ENCODE measurements around the gene VGLL4.

The VGLL4 gene

DNA sequence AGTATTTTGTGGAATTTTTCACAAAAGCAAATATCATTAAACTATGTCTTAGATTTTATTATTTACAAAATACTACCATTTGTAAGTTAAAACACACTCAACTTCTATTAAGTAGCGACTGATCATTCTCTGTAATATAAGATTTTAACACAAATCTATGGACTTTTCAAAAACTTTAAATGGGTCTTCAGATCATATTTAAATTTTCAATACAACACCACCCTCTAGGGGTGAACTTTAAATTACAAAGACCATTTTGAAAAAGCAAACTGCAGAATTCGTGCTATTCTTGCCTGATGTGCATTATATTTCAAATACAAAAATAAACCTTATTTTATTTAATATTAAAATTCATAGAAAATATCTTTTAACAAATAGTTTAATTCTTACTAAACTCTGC lies 8.2 kb upstream of the VGLL4 start:
- peak in 1 of 2 experiments; percentile 35 for DNase-seq

DNA sequence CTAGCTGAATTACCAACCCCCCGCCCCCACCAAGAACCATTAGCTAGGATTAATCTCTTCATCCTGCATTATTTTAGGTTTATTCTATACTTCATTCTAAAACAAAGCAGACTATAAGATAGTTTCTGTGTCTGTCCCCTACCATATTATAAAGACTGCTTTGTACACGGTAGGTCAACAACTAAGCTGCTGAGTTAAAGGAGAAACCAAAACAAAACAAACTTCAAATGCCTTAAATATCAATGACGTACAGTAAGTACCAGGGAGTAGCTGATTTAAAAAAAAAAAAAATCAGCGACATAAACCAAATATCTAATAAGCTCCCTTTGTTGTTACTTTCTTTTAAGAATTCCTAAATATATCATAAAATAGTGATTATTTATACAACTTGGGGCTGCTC lies 7.8 kb upstream of the VGLL4 start:
- DNase-seq = no peak

DNA sequence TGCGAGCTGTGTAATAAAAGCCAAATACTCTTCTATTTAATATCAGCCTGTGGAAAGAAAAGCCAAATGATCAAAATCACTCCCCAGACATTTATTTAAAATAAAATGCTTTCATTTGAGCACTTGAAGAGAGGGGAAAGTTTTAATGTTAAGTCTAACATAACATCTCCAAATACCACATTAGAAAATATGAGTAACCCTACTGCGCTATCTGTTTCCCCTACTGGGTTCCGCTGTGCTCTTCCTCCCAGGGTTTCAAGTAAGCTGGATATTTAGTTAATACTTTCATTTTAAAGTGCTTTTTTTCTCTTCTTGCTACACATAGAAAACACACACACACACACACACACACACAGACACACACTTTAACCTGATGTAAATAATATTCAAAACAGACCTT lies 6.7 kb upstream of the VGLL4 start:
- DNase-seq = peak in 1 of 2 experiments; percentile 45

DNA sequence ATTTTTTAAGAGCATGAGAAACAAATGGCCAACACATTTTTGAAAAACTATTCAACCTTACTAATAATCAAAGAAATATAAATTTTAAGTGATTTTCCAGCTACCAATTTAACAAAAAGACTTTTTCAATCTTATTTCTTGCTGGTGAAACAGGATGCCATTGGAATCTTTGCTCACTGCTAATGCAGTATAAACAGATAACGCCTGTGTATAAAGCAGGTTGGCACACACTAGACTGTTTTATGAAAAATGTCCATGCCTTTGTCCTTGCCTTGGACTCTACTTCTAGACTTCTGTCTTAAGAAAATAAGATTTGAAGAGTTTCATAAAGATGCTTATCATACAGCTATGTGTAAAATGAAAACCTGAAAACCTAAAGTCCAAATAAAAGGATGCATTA lies 5.0 kb upstream of the VGLL4 start:
- DNase-seq = no peak

- DNase-seq = peak in 1 of 2 experiments; percentile 69
These were observed 513 bp downstream of the VGLL4 start for GRCh38 chr3:11643201-11643603.

- DNase-seq = peak; percentile 30 to 74
These were observed 1.1 kb downstream of the VGLL4 start for GRCh38 chr3:11642431-11643191.

- DNase-seq = peak in 1 of 2 experiments; percentile 52
These were observed 1.9 kb downstream of the VGLL4 start for GRCh38 chr3:11641683-11642430.

DNA sequence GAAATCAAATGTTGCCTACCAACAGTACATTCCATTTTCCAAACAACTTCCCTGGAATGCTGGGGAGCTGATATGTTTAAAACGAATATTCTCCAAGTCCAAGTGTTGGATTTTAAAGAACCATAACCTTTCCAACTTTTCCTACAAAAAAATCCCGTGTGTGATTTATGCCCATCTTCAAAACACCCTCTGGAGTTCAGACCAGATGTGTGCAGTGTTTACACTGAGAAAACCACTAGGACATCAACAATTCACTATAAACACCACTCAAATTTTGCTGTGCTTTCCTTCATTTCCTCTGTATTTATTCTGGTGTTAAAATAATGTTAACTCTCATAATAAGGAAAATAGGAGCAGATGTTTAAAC lies 2.4 kb downstream of the VGLL4 start:
- no peak for DNase-seq

- no peak for DNase-seq
These were observed 3.6 kb downstream of the VGLL4 start for GRCh38 chr3:11640009-11640673.

- DNase-seq = peak; percentile 64 to 84
These were observed 5.0 kb downstream of the VGLL4 start for GRCh38 chr3:11638495-11639358.

DNA sequence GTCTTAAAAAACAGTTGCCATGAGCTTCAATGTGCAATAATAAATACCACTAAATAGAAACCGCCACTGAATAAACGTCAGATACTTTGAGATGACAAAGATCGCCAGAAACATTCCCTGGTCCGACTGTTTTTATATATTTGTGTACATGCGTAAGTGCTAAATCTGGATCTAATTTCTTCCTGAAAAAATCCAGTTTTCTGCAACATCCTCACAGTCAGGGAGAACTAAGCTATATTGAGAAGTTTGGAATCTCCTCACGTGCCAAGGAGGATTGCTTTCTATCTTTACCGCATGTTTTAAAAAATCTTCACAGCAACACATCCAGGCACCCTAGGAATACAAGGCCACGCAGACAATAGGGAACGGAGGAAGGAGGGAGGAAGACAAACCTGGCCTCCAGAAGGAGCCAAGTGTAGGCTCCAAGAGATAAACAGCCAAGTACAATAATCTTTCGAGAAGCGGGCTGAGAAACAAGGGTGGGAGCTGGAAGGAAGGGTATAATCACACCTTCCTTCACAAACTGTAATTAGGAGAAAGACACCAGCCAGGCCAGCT lies 5.7 kb downstream of the VGLL4 start:
- peak; percentile 40 to 66 for DNase-seq

DNA sequence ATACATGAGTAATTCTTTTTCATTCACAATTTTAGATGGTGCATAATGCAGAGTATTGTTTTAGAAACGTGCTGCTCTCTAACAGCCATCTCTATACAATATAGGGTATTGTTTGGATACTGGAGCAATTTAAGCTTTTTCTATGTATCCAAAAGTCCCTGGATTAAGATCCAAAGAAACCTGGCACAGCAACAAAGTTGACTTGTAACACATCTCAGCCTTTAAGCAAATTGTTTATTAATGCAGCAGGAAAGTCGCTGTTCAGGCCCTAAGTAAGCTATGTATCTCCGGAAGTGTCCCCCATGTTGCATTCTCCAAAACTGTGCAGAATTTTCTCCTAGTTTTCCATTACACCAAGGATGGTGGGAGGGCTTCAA lies 7.3 kb downstream of the VGLL4 start:
- peak; percentile 37 to 50 for DNase-seq

GRCh38 chr3:11635680-11636393 lies 7.9 kb downstream of the VGLL4 start:
- DNase-seq = no peak

DNA sequence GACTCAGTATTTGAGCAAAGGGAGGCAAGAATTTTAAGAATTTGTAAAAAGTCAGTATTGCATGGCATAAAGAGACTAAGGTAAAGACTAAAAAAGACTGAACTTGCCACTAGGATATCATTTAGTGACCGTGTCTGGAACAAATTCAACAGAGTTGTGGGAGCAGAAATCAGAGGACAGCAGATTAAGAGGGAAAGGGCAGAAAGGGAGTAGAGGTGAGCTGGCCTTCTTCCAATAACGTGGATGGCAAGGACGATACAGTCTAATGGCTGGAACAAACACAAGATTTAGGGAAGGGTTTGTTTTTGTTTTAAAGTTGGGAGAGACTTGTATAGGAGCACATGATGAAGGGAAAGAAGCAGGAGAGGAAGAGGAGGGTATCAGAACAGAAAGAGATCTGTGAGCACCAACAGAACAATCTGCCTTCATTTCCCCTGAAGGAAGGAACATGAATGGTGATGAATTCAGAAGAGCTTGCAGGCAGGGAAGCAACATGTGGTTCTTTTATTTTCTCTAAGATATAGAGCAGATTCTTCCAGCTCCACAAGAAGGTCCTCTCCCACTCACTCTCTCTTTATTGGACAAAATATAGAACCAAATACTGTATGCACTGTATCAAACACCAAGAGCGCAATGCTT lies 8.6 kb downstream of the VGLL4 start:
- DNase-seq = no peak

- DNase-seq = peak; percentile 67 to 85
These were observed 9.6 kb downstream of the VGLL4 start for GRCh38 chr3:11634081-11634635.

- DNase-seq = no peak
These were observed 10.7 kb downstream of the VGLL4 start for GRCh38 chr3:11632966-11633365.

DNA sequence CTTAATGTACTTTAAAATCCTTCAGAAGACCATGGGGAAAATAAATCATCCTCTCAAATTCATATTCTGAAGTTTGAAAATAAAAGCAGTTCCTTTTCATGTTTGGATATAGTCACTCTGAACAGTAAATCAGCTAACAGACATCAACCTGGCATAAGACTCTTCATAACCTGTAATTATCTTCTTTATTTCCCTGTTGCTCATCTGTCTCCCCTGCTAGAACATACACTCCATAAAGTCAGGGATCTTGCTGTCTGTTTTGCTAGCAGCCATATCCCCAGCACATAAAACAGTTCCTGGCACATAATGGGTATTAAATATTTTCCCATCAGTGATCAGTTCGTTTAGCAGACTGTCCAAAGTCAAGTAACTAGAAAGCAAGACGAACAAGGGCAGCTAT lies 11.2 kb downstream of the VGLL4 start:
- no peak for DNase-seq

DNA sequence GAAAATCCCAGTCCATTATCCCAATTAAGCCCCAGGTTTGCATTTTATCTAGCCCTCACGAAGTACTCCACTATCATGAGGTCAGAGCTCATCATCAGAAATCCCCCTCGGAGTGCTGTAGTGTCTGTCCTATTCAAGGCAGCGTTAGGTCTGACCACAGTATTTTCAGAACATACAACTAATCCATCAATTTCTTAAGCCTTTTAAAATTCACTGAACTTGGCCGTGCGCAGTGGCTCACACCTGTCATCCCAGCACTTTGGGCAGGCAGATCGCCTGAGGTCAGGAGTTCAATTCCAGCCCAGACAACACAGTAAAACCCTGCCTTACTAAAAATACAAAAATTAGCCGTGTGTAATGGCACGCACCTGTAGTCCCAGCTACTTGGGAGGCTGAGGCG lies 11.9 kb downstream of the VGLL4 start:
- no peak for DNase-seq

- no peak for DNase-seq
These were observed 14.0 kb downstream of the VGLL4 start for GRCh38 chr3:11629716-11630115.

GRCh38 chr3:11627612-11628011 lies 16.1 kb downstream of the VGLL4 start:
- DNase-seq = peak; percentile 65 to 75

GRCh38 chr3:11626084-11626463 lies 17.6 kb downstream of the VGLL4 start:
- DNase-seq = peak; percentile 15 to 51

Measured in NCI-H526 (cell line).